PFSK-1 (cell line): ENCODE results near the gene SLC35E3.

Experiments
- FOXP2 ChIP-seq: optimal IDR thresholded peaks from 2 replicates; pipeline ENCODE3; 2011; ENCODE audit warnings: borderline replicate concordance, control low read depth, inconsistent platforms; ENCODE audit not compliant: insufficient read depth; ENCODE audit errors: extremely low read length, extremely low read depth
- POLR2AphosphoS5 ChIP-seq: IDR thresholded peaks from 2 replicates; pipeline ENCODE4 v1.6.1; 2012; ENCODE audit warnings: low read depth, mild to moderate bottlenecking, control low read depth, low read length, moderate library complexity
- SIN3A ChIP-seq: IDR thresholded peaks from 2 replicates; pipeline ENCODE4 v1.6.1; 2012; ENCODE audit warnings: mild to moderate bottlenecking, low read length, moderate library complexity, borderline replicate concordance; ENCODE audit not compliant: insufficient read depth
- TAF1 ChIP-seq: IDR thresholded peaks from 2 replicates; pipeline ENCODE4 v1.6.1; 2012; ENCODE audit warnings: low read length, control low read depth, borderline replicate concordance; ENCODE audit not compliant: insufficient read depth
- TF ChIP-seq, protein P1 (sequence below), 2 experiments: IDR thresholded peaks; 2 replicates each; pipeline versions ENCODE4 v1.6.1 to v1.8.0; 2011 to 2012; ENCODE audit warnings: low read depth in 2 of 2, low read length in 2 of 2, control low read depth in 1 of 2, inconsistent platforms in 1 of 2, mild to moderate bottlenecking in 1 of 2, moderate library complexity in 1 of 2; ENCODE audit not compliant: insufficient read depth in 1 of 2

SLC35E3 gene

GRCh38 chr12:68814490-68815231 is 68.7 kb downstream of the SLC35E3 start:
- TF ChIP-seq, protein P1, sequence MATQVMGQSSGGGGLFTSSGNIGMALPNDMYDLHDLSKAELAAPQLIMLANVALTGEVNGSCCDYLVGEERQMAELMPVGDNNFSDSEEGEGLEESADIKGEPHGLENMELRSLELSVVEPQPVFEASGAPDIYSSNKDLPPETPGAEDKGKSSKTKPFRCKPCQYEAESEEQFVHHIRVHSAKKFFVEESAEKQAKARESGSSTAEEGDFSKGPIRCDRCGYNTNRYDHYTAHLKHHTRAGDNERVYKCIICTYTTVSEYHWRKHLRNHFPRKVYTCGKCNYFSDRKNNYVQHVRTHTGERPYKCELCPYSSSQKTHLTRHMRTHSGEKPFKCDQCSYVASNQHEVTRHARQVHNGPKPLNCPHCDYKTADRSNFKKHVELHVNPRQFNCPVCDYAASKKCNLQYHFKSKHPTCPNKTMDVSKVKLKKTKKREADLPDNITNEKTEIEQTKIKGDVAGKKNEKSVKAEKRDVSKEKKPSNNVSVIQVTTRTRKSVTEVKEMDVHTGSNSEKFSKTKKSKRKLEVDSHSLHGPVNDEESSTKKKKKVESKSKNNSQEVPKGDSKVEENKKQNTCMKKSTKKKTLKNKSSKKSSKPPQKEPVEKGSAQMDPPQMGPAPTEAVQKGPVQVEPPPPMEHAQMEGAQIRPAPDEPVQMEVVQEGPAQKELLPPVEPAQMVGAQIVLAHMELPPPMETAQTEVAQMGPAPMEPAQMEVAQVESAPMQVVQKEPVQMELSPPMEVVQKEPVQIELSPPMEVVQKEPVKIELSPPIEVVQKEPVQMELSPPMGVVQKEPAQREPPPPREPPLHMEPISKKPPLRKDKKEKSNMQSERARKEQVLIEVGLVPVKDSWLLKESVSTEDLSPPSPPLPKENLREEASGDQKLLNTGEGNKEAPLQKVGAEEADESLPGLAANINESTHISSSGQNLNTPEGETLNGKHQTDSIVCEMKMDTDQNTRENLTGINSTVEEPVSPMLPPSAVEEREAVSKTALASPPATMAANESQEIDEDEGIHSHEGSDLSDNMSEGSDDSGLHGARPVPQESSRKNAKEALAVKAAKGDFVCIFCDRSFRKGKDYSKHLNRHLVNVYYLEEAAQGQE (IDR thresholded peaks at IDR 0.05; ENCODE audit: insufficient read depth in 1 of 2, low read depth in 2 of 2, low read length in 2 of 2): 0 out of 4 replicates have a peak, but pooled peaks of 1 of the 2 experiments have one; percentile 11
- TF ChIP-seq FOXP2: no peak

DNA sequence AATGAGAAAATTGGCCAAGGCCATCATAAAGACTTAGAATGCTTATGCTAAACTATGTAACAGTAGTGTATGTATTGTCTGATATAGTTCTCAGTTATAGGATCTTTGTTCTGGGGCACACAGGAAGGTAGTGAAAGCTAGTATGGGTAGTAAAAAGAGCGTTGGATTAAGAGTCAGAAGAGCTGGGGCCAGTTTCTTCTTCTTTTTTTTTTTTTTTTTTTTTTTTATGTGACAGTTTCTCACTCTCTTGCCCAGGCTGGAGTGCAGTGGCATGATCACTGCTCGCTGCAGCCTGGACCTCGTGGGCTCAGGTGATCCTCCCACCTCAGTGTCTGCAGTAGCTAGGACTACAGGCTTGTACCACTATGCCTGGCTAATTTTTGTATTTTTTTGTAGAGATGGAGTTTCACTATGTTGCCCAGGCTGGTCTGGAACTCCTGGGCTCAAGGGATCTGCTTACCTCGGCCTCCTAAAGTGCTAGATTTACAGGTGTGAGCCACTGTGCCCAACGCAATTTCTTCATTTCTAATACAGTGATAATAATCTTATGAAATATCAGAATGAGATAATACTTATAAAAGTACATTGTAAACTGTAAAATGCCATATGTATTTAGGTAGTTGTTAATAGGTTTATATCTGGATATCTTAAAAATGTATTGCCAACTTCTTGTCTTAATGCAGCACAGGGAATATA is 69.4 kb downstream of the SLC35E3 start:
- TF ChIP-seq SIN3A (no peak), POLR2AphosphoS5 (no peak)
- TF ChIP-seq, protein P1 (IDR thresholded peaks at IDR 0.05; ENCODE audit: insufficient read depth in 1 of 2, low read depth in 2 of 2, low read length in 2 of 2): no peak

- TF ChIP-seq, protein P1 (IDR thresholded peaks at IDR 0.05; ENCODE audit: insufficient read depth in 1 of 2, low read depth in 2 of 2, low read length in 2 of 2): no peak
- TF ChIP-seq FOXP2 (no peak), TAF1 (no peak)
These were observed 70.2 kb downstream of the SLC35E3 start for GRCh38 chr12:68815928-68816800.

DNA sequence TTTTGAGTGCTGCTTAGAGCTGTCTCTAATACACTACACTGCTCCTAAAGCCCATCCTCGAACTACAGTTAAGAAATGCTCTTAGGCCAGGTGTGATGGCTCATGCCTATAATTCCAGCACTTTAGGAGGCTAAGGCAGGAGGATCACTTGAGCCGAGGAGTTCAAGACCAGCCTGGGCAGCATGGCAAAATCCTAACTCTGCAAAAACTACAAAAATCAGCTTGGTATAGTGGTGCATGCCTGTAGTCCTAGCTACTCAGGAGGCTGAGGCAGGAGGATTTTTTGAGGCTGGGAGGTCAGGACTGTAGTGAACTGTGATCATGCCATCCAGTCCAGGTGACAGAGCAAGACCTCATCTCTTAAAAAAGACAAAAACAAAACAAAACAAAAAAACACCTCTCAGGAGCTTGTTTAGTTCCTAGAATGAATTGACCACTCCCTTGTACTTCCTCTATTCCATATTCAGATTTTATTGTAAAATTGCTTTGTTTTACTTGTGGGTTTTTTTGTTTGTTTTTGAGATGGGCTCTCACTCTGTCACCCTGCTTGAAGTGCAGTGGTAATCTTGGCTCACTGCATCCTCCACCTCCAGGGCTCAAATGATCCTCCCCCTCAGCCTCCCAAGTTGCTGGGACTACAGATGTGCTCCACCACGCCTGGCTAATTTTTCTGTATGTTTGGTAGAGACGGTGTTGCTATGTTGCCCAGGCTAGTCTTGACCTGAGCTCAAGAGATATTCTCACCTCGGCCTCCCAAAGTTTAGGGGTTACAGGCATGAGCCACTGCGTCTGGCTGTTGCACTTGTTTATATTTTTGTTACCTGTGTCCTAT is 75.6 kb downstream of the SLC35E3 start:
- no peak for TF ChIP-seq TAF1
- no peak for TF ChIP-seq FOXP2
- TF ChIP-seq, protein P1 (IDR thresholded peaks at IDR 0.05; ENCODE audit: insufficient read depth in 1 of 2, low read depth in 2 of 2, low read length in 2 of 2): no peak
- TF ChIP-seq SIN3A: no peak
- TF ChIP-seq POLR2AphosphoS5: no peak
